Stomach (tissue), 9 donors: Measurements from ENCODE around the gene USP32. TPM values are rescaled to one million over a fixed set of nuclear protein-coding genes. Genes with fewer than 3 reads are reported as not detected.
"Not testable (repeated sequence)": the region's sequence is repeated elsewhere in the genome, so short reads cannot be mapped to it uniquely, and the experiment has no call there.

ENCODE experiments used
- DNase-seq, 2 donors: peaks; one replicate each; pipeline versions ENCODE4 v3.0.0 to v3.0.0-alpha.2; 2013 to 2019
- H3K27ac ChIP-seq, 5 donors: fragments of 200-600 bp in 4 of 5; sonication (generic) in 4 of 5; one replicate each; pipeline ENCODE4 v1.5.1; 2013 to 2019; ENCODE audit warnings: mild to moderate bottlenecking in 1 of 5, moderate library complexity in 1 of 5
- H3K27me3 ChIP-seq, 3 donors: fragments of 200-600 bp; sonication (generic); one replicate each; pipeline ENCODE4 v1.5.1; 2017 to 2019; ENCODE audit warnings: mixed run types in 1 of 3
- H3K36me3 ChIP-seq, 4 donors: fragments of 200-600 bp; sonication (generic); 1 replicate in 3 of 4; 2 replicates in 1 of 4; pipeline ENCODE4 v1.5.1; 2016 to 2019
- H3K4me1 ChIP-seq, 4 donors: fragments of 200-600 bp; sonication (generic); one replicate each; pipeline ENCODE4 v1.5.1; 2016 to 2019
- H3K4me3 ChIP-seq, 4 donors: fragments of 200-600 bp; sonication (generic) in 3 of 4; one replicate each; pipeline ENCODE4 v1.5.1; 2016 to 2019; ENCODE audit warnings: mild to moderate bottlenecking in 1 of 4
- H3K9me3 ChIP-seq, 4 donors: fragments of 200-600 bp; sonication (generic); one replicate each; pipeline ENCODE4 v1.5.1; 2016 to 2019
- EP300 ChIP-seq: sonication (generic); formaldehyde crosslinking; IDR thresholded peaks from one replicate; pipeline ENCODE4 v1.6.1; 2017; ENCODE audit warnings: antibody characterized with exemption
- POLR2A ChIP-seq, 4 donors: fragments of 450-650 bp; IDR thresholded peaks; one replicate each; pipeline ENCODE4 v1.6.1; 2016; ENCODE audit warnings: antibody characterized with exemption in 4 of 4, control low read depth in 2 of 4, mild to moderate bottlenecking in 1 of 4, moderate library complexity in 1 of 4
- POLR2AphosphoS5 ChIP-seq, 3 donors: sonication (generic); formaldehyde crosslinking; IDR thresholded peaks; one replicate each; pipeline ENCODE4 v1.6.1; 2016; ENCODE audit warnings: antibody characterized with exemption in 3 of 3
- WGBS, 5 donors: extraction: QIAGEN DNeasy Blood & Tissue Kit in 3 of 5; methylation state at CpG; one replicate each; pipeline versions ENCODE4 v1.1.5 to v1.1.7; 2013 to 2018; 5-methylcytosine and 5-hydroxymethylcytosine counted together
- intact Hi-C: fragments of 100-400 bp; cut with DNase I; formaldehyde crosslinking; loops from one replicate; pipeline ENCODE4 v1.15.1; 2023; ENCODE audit warnings: low total_unique reads
- polyA plus RNA-seq, 3 donors: library from polyadenylated mRNA; stranded (reverse); fragments of 200-250 nt; gene quantifications; one replicate each; pipeline ENCODE4 v1.2.3, GENCODE V29; 2013
- total RNA-seq, 5 donors: library from RNA; depleted of rRNA; stranded (reverse); fragments of >200 nt; gene quantifications; one replicate each; pipeline versions ENCODE4 v1.1.0 to v1.2.3, GENCODE V29; 2014 to 2016
- TF ChIP-seq, protein P1 (sequence below), 7 experiments: fragments of 450-650 bp in 4 of 7; fragments of 200-600 bp in 3 of 7; sonication (generic) in 3 of 7; IDR thresholded peaks; one replicate each; pipeline ENCODE4 v1.5.1; 2016 to 2019; ENCODE audit warnings: antibody characterized with exemption in 7 of 7, control low read depth in 2 of 7, mild to moderate bottlenecking in 1 of 7
- donor health status: healthy with polysubstance abuse.
- donor health status: Bipolar disorder and iron deficiency.
- donor health status: healthy.

USP32 gene
- total and polyA plus RNA-seq, 8 donors: 7.5 to 70.9 (median 16.0) TPM

DNA sequence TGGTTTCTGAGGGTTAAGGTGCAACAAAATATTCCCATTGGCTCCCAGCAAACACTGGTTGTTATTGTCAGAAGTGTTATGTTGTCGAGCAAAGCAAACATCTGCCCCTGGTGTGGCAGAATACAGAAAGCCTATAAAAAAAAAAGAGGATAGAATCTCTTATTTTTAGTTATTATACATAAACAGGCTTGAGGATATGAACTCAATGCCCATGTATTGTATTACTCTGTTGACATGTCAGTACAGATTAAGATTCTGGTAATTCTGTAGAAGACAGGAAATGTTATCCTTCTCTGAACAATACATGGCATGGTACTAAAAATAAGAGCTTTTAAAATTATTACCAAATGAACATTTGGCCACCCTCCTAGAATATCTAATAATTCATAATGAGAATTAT, 168.5 kb downstream of the USP32 start:
- TF ChIP-seq, protein P1, sequence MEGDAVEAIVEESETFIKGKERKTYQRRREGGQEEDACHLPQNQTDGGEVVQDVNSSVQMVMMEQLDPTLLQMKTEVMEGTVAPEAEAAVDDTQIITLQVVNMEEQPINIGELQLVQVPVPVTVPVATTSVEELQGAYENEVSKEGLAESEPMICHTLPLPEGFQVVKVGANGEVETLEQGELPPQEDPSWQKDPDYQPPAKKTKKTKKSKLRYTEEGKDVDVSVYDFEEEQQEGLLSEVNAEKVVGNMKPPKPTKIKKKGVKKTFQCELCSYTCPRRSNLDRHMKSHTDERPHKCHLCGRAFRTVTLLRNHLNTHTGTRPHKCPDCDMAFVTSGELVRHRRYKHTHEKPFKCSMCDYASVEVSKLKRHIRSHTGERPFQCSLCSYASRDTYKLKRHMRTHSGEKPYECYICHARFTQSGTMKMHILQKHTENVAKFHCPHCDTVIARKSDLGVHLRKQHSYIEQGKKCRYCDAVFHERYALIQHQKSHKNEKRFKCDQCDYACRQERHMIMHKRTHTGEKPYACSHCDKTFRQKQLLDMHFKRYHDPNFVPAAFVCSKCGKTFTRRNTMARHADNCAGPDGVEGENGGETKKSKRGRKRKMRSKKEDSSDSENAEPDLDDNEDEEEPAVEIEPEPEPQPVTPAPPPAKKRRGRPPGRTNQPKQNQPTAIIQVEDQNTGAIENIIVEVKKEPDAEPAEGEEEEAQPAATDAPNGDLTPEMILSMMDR (IDR thresholded peaks at IDR 0.05): no peak
- no peak for TF ChIP-seq POLR2A (IDR thresholded peaks at IDR 0.05)
- TF ChIP-seq EP300: no peak
- TF ChIP-seq POLR2AphosphoS5 (IDR thresholded peaks at IDR 0.05): no peak
- Histone ChIP-seq H3K4me3 (no peak overlapping the region), H3K27ac (no peak overlapping the region), H3K27me3 (no peaks in the 10 kb centered on the region), H3K9me3 (no peaks in the 10 kb centered on the region), H3K36me3 (peaks cover 31 to 64% (median 59%) of the 10 kb centered on the region in 4 donors), H3K4me1 (no peaks in the 10 kb centered on the region)
- intact Hi-C loops: no loop called here
- no peak for DNase-seq
- 79 to 88% (median 85%) methylated on average over 1 of the region's 1 CpG for WGBS, 5 donors

DNA sequence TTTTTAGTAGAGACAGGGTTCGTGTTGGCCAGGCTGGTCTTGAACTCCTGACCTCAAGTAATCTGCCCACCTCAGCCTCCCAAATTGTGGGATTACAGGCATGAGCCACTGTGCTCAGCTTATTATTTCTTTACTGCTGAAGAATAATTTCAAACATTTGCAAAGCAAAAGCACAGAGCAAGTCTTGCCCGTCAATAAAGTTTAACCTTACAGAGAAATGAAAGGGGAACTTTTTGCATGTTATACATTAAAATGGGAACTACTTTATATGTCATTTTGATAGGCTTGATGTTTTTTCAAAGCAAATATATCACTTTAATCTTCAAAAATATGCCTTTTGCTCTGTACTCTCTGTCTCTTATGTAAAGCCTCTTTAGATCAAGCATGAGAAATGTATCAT, 173.2 kb downstream of the USP32 start:
- intact Hi-C loops, H3K9me3 ChIP-seq, DNase-seq, H3K4me1 ChIP-seq, H3K27me3 ChIP-seq, H3K4me3 ChIP-seq, H3K27ac ChIP-seq: not testable (repeated sequence)
- peaks cover 13 to 54% (median 50%) of the 10 kb centered on the region in 4 donors for H3K36me3 ChIP-seq
- 88 to 96% (median 92%) methylated on average over 2 of the region's 2 CpGs for WGBS, 5 donors

DNA sequence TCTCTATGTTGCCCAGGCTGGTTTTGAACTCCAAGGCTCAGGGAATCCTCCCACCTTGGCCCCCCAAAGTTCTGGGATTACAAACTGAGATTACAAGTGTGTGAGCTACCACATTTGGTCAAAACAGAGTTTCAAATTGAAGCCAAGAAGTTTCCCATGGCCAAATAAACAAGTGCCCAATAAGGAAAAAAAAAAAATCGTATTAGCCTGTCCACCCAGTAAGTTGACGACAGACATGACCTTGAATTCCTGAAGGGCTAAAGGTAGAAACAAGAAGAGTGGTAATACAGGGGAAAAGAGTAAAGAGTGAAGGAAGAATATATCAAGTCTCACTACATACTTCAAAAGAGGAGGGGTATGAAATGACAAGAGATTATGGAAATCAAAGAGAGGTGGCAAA, 176.0 kb downstream of the USP32 start:
- not testable (repeated sequence) for H3K4me1 ChIP-seq

DNA sequence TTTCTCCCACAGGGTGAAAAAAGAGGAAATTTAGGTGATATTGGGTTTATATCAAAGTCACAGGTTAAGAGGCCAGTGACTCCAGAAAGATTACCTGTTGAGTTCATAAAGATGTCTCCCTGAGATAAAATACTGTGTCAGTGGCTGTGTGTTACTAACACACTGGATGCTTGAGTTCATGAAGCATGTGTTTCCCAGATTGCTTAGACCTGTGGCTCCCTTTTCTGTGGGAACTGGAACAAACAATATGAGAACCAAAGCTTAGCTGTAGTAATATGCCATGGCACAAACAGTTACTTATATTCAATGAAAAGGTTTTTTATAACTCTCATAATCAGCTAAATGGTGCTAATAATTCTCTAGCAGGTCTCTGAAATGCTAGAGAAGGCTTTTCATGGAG, 180.7 kb downstream of the USP32 start:
- H3K27ac ChIP-seq, H3K4me3 ChIP-seq, H3K4me1 ChIP-seq, H3K27me3 ChIP-seq, DNase-seq, intact Hi-C loops, H3K9me3 ChIP-seq: not testable (repeated sequence)
- H3K36me3 ChIP-seq: peaks cover 3 to 30% (median 18%) of the 10 kb centered on the region in 4 donors

More for the DNA sequence above, 176.0 kb downstream of the USP32 start:
- H3K9me3 ChIP-seq, intact Hi-C loops, H3K27ac ChIP-seq, H3K4me3 ChIP-seq, H3K27me3 ChIP-seq, DNase-seq: not testable (repeated sequence)
- H3K36me3 ChIP-seq: peaks cover 3 to 35% (median 28%) of the 10 kb centered on the region in 4 donors
- 20 to 55% (median 40%) methylated on average over 1 of the region's 2 CpGs; no CpG with 5 or more reads in 2 of the 5 donors for WGBS, 5 donors

DNA sequence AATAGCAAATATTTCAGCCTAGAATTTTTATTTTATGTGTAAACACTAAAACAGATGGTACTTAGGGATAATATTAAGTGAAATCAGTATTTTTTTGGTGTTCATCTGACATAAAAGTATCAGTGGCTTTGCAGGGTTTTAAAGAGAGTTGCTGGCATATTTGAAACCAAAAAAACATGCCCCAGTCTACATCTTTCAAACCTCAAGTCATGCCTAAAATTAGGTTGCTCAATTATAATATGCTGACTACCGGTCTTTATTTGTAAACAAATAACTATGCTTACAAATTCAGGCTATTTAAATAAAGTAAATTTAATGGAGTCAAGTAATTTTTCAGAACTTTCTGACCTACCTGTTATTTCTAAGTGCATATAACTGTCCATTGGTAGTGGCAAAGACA, 183.6 kb downstream of the USP32 start:
- H3K4me3 ChIP-seq, H3K9me3 ChIP-seq, H3K27ac ChIP-seq, intact Hi-C loops, H3K27me3 ChIP-seq, H3K4me1 ChIP-seq, DNase-seq: not testable (repeated sequence)
- 79 to 91% (median 88%) methylated on average over 1 of the region's 1 CpG for WGBS, 5 donors
- peaks cover 0 to 34% (median 20%) of the 10 kb centered on the region in 4 donors for H3K36me3 ChIP-seq

DNA sequence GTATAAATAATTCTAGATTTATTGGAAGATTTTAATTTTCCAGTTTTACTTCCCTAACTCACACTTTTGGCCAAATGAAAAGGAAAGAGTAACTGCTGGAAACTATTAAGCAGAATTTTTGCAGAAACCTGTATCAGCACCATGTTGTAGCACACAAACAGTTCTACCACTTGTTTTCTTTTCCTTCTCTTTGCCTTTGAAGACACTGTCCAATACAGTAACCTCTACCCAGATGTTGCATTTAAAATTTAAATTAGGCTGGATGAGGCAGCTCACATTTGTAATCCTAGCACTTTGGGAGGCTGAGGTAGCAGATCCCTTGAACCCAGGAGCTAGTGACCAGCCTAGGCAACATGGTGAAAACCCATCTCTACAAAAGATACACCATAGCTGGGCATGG, 186.2 kb downstream of the USP32 start:
- H3K9me3 ChIP-seq, DNase-seq, H3K4me3 ChIP-seq, H3K4me1 ChIP-seq, intact Hi-C loops, H3K27me3 ChIP-seq, H3K27ac ChIP-seq: not testable (repeated sequence)
- H3K36me3 ChIP-seq: peaks cover 0 to 27% (median 18%) of the 10 kb centered on the region in 4 donors

DNA sequence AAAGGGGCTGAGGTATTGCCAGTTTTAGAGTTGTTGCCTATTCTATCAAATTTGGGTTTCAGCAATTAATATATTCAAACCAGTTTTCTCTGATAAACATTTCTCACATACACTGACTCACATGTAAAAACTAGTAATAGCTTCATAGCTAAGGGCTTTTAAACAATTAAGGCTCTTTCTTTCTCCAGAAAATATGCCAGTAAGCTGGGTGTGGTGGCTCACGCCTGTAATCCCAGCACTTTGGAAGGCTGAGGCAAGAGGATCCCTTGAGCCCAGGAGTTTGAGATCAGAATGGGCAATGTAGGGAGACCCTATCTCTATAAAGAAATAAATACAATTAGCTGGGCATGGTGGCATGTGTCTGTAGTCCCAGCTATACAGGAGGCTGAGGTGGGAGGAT, 193.3 kb downstream of the USP32 start:
- intact Hi-C loops, H3K9me3 ChIP-seq, H3K27ac ChIP-seq, H3K4me3 ChIP-seq, H3K27me3 ChIP-seq, H3K4me1 ChIP-seq, DNase-seq: not testable (repeated sequence)
- peaks cover 27 to 65% (median 59%) of the 10 kb centered on the region in 4 donors for H3K36me3 ChIP-seq
- 74 to 92% (median 86%) methylated on average over 1 of the region's 1 CpG for WGBS, 5 donors

DNA sequence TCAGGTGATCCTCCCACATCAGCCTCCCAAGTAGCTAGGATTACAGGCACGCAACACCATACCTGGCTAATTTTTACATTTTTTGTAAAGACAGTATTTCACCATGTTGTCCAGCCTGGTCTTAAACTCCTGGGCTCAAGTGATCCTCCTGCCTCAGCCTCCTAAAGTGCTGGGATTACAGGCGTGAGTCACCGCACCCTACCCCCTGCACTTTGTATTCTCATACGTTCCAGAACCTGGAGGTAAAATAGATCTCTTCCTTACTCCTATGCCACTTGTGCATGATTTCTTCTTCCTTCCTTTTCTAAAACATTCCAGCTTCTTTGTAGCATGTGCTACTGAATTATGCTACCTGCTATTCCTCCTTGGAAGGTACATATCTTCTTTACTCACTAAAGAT, 197.8 kb downstream of the USP32 start:
- 90 to 98% (median 97%) methylated on average over 4 of the region's 4 CpGs for WGBS, 5 donors
- peaks cover 57 to 99% (median 98%) of the 10 kb centered on the region in 4 donors for H3K36me3 ChIP-seq
- H3K4me1 ChIP-seq, H3K9me3 ChIP-seq, H3K27ac ChIP-seq, DNase-seq, intact Hi-C loops, H3K27me3 ChIP-seq, H3K4me3 ChIP-seq: not testable (repeated sequence)
